ENCODE data around the gene CRB3. TPM values are rescaled to one million over a fixed set of nuclear protein-coding genes. Genes with fewer than 3 reads are reported as not detected.
"Not testable (repeated sequence)": the region's sequence is repeated elsewhere in the genome, so short reads cannot be mapped to it uniquely, and the experiment has no call there.

The CRB3 gene
- total and polyA plus RNA-seq, 9 of the 15 experiments (the other 6 are each of a cell fraction or from before 2014, with no cell fraction given) = 0.49 TPM; not detected in 8

DNA sequence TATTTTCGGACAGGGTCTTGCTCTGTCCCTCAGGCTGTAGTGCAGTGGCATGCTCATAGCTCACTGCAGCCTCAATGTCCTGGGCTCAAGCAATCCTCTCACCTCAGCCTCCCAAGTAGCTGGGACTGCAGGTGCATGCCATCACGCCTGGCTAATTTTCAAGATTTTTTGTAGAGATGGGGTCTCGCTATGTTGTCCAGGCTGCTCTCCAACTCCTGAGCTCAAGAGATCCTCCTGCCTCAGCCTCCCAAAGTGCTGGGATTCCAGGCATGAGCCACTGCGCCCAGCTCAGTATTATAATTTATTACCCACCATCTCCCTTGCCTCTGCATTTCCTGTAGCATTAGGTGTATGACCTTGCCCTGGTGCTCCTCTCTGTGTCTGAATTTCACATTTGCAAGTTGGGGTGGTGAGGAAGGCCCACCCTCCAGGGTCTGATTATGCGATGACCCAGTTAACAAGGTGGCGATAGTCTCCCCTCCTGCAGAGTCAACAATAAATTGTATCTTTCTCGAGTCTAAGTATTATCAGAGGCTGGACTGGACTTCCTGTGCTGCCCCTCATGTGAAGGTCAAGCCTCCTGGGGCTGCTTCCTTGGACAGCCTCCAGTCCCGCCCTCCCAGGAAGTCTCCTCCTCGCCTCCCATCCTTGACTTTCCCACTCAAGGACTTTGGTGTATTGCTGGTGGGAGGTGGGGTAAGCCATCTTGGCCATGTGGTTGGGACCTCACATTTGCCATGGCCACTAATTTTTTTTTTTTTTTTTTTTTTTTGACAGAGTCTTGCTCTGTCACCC is 39.5 kb downstream of the CRB3 start (continued):
- TF ChIP-seq, protein P1, sequence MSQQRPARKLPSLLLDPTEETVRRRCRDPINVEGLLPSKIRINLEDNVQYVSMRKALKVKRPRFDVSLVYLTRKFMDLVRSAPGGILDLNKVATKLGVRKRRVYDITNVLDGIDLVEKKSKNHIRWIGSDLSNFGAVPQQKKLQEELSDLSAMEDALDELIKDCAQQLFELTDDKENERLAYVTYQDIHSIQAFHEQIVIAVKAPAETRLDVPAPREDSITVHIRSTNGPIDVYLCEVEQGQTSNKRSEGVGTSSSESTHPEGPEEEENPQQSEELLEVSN (IDR thresholded peaks at IDR 0.05; ENCODE audit: borderline replicate concordance in 1 of 2, extremely low read depth in 1 of 2, insufficient read depth in 1 of 2, insufficient read length in 1 of 2, low read depth in 1 of 2, low read length in 1 of 2, poor library complexity in 1 of 2, severe bottlenecking in 1 of 2) = peak in 1 of 2 experiments; percentile 58

DNA sequence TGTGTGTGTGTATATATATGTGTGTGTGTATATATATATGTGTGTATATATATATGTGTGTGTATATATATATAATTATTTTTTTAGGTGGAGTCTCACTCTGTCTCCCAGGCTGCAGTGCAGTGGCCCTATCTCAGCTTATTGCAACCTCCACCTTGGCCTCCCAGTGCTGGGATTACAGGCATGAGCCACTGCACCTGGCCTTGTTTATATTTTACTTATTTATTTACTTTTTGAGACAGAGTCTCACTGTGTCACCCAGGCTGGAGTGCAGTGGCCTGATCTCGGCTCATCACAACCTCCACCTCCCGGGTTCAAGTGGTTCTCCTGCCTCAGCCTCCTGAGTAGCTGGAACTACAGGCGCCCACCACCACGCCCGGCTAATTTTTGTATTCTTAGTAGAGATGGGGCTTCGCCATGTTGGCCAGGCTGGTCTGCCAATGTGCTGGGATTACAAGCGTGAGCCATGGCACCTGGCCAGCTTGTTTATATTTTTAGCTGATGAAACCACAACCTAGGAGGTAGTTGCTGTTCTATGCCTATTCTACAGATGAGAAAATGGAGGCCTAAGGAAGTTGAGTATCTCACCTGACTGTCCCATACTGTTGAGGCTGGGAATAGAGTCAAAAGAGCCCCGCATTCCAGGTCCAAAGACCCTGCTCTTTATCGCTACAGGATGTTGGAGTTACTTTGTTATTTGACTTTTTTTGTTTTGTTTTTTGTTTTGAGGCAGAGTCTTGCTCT is 44.1 kb downstream of the CRB3 start:
- POLR2A ChIA-PET = interaction anchor here (1.0 to 1.8 kb wide), 3 partner anchors 8 to 124 kb away, joined by 5 to 6 read pairs (median 5); partner anchors contain the start of gene TNFSF9
- H2AFZ ChIP-seq (ENCODE audit: low read depth, low read length); H3K36me3 ChIP-seq (ENCODE audit: control insufficient read depth, insufficient read depth, low read length); DNase-seq (ENCODE audit: extremely low read depth in 1 of 4, low spot score in 3 of 4); H3K79me2 ChIP-seq (ENCODE audit: control insufficient read depth, insufficient read depth, low read length); ATAC-seq; H4K20me1 ChIP-seq (replicated peaks; ENCODE audit: control insufficient read depth, insufficient read depth, low read length); H3K27ac ChIP-seq (ENCODE audit: extremely low read depth, low read depth, low read length); CTCF ChIA-PET (ENCODE audit: low intra/inter-chr PET ratio); H3K4me2 ChIP-seq (ENCODE audit: insufficient read depth, low read length); H3K9me1 ChIP-seq (ENCODE audit: control insufficient read depth, insufficient read depth, low read length); BruUV-seq (replicated peaks); H3K27me3 ChIP-seq (ENCODE audit: control insufficient read depth in 2 of 2, insufficient read depth in 2 of 2, low read length in 2 of 2); H3K9me3 ChIP-seq (replicated peaks; ENCODE audit: control insufficient read depth, insufficient read depth, low read depth, low read length); FAIRE-seq; H3K4me3 ChIP-seq; in situ Hi-C loops (cut with MboI); intact Hi-C loops (cut with micrococcal nuclease); H3K9ac ChIP-seq (ENCODE audit: insufficient read depth in 1 of 2, low read depth in 2 of 2, low read length in 2 of 2): not testable (repeated sequence)
- peaks cover 7 to 21% of the 10 kb centered on the region in 2 experiments; a peak in 4 of 5 replicates for H3K4me1 ChIP-seq (replicated peaks in 1 of 2; ENCODE audit: control insufficient read depth in 2 of 2, insufficient read depth in 2 of 2, low read length in 2 of 2)
- TF ChIP-seq KDM1A (IDR thresholded peaks at IDR 0.05) (0 out of 4 replicates have a peak, but pooled peaks of 1 of the 2 experiments have one; percentile 8), RBM25 (IDR thresholded peaks at IDR 0.05; ENCODE audit: low read depth, low read length, severe bottlenecking) (peak; percentile 55)
- 82% methylated on average over 9 of the region's 9 CpGs for WGBS (ENCODE audit: insufficient coverage, low coverage, missing lambda C conversion rate)

Data from K562 (cell line).